ENCODE measurements around the gene ADAMTS9.

Gene ADAMTS9

DNA sequence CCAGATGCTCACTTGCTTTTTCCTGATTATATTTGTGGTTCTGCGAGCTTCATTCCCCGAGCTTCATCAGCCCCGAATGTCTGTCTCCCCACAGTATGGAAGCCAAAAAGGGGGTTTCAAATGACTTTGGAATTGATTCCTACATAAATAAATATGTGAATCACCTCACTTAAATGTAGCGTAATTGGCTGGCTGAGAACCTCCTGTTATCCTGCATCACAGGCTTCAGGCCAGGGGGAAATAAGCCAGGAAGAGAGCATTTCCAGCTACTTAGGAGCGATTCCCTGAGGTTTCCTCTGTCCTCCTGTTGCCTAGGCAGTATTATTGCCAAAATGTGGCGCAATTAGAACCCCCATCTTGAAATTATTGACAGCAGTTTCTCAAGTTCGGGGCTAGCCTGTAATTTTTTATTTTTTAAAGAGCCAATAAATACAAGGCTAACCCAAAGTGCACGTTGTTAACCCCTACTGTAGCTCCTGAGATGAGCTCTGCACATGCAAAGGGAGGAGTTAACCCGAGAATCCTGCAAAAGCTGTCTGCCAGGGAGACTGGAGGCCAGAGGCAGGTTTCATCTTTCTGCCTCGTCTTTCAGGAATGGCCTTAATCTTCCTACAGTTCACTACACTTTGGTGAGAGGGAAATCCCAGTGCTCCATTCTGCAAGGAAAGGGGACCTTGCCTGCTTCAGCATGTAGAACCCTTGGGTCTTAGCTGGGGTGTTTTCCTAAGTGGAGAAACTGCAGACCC lies 148.2 kb downstream of the ADAMTS9 start:
- no peak overlapping the region for H3K4me3 ChIP-seq (ENCODE audit: low read depth, low read length)
- TF ChIP-seq CTCF (IDR thresholded peaks at IDR 0.05; ENCODE audit: low read depth, low read length), result no peak
- peak; percentile 67 for DNase-seq (ENCODE audit: low read depth, low spot score)
- in situ Hi-C loops (cut with HindIII; ENCODE audit: low sequenced_read_pairs), result no loop called here

- TF ChIP-seq CTCF (IDR thresholded peaks at IDR 0.05; ENCODE audit: low read depth, low read length), result no peak
Observed at GRCh38 chr3:64536166-64536565, 151.6 kb downstream of the ADAMTS9 start.

DNA sequence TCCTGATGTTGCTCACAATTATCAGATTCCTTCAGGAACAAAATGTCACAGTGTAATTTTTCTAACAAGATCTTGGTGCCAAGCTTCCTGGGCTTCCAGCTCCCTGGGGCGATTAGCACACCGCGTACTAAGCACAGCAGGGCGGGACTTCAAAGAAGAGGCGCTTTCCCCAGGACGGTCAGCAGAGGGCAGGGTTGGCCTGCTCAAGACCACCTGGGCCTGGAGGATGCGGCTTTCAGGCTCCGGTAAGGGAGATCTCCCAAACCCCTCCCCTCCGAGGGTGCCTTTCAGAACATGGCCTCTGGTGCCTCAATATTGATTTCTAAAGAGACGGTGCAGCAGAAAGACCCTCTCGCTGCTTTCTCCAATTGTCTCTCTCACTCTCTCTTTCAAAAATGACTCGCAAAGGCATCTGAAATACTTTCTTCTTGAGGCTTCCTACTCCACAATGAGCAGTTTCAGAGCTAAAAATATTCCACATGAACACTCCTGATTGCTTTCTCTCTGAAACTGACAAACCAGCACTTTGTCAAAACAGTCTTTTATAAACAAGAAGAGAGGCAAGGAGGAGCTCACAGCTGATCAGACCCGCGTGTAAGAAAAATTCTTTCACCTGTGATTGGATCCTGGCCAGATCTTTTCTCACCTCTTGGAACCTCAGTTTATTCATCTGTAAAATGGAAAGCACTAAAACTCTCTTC lies 154.0 kb downstream of the ADAMTS9 start:
- peak; percentile 90 for DNase-seq (ENCODE audit: low read depth, low spot score)

More at GRCh38 chr3:64536166-64536565, 151.6 kb downstream of the ADAMTS9 start:
- in situ Hi-C loops (cut with HindIII; ENCODE audit: low sequenced_read_pairs), result no loop called here
- no peak overlapping the region for H3K4me3 ChIP-seq (ENCODE audit: low read depth, low read length)
- no peak for DNase-seq (ENCODE audit: low read depth, low spot score)

GRCh38 chr3:64530434-64531049 lies 157.3 kb downstream of the ADAMTS9 start:
- peak; percentile 73 for TF ChIP-seq CTCF (IDR thresholded peaks at IDR 0.05; ENCODE audit: low read depth, low read length)
- DNase-seq (ENCODE audit: low read depth, low spot score), result peak; percentile 49
- in situ Hi-C loops (cut with HindIII; ENCODE audit: low sequenced_read_pairs), result no loop called here
- no peak overlapping the region for H3K4me3 ChIP-seq (ENCODE audit: low read depth, low read length)

More for the DNA sequence above, 154.0 kb downstream of the ADAMTS9 start:
- in situ Hi-C loops (cut with HindIII; ENCODE audit: low sequenced_read_pairs), result no loop called here
- peak; percentile 90 for TF ChIP-seq CTCF (IDR thresholded peaks at IDR 0.05; ENCODE audit: low read depth, low read length)
- no peak overlapping the region for H3K4me3 ChIP-seq (ENCODE audit: low read depth, low read length)

DNA sequence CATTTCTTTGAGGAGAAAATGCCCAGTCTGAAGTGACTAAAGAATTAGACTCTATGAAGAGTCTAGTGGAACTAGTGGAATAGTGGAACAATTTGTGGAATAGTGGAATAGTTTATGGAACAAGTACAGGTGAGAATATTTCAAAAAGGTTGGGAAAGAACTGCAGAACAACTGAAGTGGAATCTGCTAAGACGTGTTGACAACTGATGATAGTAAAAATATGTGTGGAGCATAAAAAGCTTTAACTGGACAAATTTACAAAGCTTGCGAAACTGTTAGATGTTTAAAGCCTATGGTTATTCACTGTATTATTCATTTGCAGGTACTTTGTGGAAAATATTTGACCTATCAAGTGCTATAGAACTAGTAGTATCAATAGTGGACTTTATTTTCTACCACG lies 164.5 kb downstream of the ADAMTS9 start:
- in situ Hi-C loops (cut with HindIII; ENCODE audit: low sequenced_read_pairs), result no loop called here
- H3K4me3 ChIP-seq (ENCODE audit: low read depth, low read length), result no peak overlapping the region
- TF ChIP-seq CTCF (IDR thresholded peaks at IDR 0.05; ENCODE audit: low read depth, low read length), result no peak
- DNase-seq (ENCODE audit: low read depth, low spot score), result no peak

GRCh38 chr3:64520334-64520733 lies 167.5 kb downstream of the ADAMTS9 start:
- DNase-seq (ENCODE audit: low read depth, low spot score), result no peak
- in situ Hi-C loops (cut with HindIII; ENCODE audit: low sequenced_read_pairs), result no loop called here
- H3K4me3 ChIP-seq (ENCODE audit: low read depth, low read length), result no peak overlapping the region
- no peak for TF ChIP-seq CTCF (IDR thresholded peaks at IDR 0.05; ENCODE audit: low read depth, low read length)
